ENCODE data around the gene PARD3B. TPM values are rescaled to one million over a fixed set of nuclear protein-coding genes. Genes with fewer than 3 reads are reported as not detected.

PARD3B gene
- total RNA-seq, 1 experiment from 2014 or later: 2.0 TPM

GRCh38 chr2:205535001-205535400 lies 989.7 kb downstream of the PARD3B start:
- H3K79me2 ChIP-seq (ENCODE audit: insufficient read depth, low read length): no peaks in the 10 kb centered on the region
- POLR2A ChIA-PET: no interaction called here
- intact Hi-C loops (cut with micrococcal nuclease): no loop called here
- no peaks in the 10 kb centered on the region for H4K20me1 ChIP-seq (ENCODE audit: insufficient read depth)
- H3K4me2 ChIP-seq (ENCODE audit: low read length): no peak overlapping the region
- no peaks in the 10 kb centered on the region for H3K9me3 ChIP-seq (ENCODE audit: control insufficient read depth in 1 of 2, insufficient read depth in 1 of 2, low read depth in 1 of 2, low read length in 2 of 2)
- H3K27ac ChIP-seq (ENCODE audit: low read depth, low read length): no peak overlapping the region
- no peaks in the 10 kb centered on the region for H3K36me3 ChIP-seq (ENCODE audit: control insufficient read depth in 1 of 2, insufficient read depth in 2 of 2, low read length in 2 of 2)
- no peaks in the 10 kb centered on the region for H3K9me2 ChIP-seq (ENCODE audit: insufficient read depth)
- CTCF ChIA-PET: no interaction called here
- TF ChIP-seq EGR1 (IDR thresholded peaks at IDR 0.05; ENCODE audit: low read depth): no peak
- TF ChIP-seq REST (IDR thresholded peaks at IDR 0.05; ENCODE audit: low read depth): no peak
- no peak for TF ChIP-seq ATF3 (IDR thresholded peaks at IDR 0.05)
- TF ChIP-seq MAX (IDR thresholded peaks at IDR 0.05): no peak
- TF ChIP-seq EZH2phosphoT487 (IDR thresholded peaks at IDR 0.05; ENCODE audit: borderline replicate concordance): no peak
- no peak for DNase-seq (ENCODE audit: low read depth, low spot score)
- no peak overlapping the region for H3K4me3 ChIP-seq (replicated peaks in 1 of 2; ENCODE audit: low read depth in 1 of 2, low read length in 2 of 2)
- H2AFZ ChIP-seq (ENCODE audit: low read depth, low read length, poor library complexity, severe bottlenecking): no peak overlapping the region
- peaks cover 23% of the 10 kb centered on the region for H3K27me3 ChIP-seq (ENCODE audit: insufficient read depth, low read length)
- RAD21 ChIA-PET (ENCODE audit: low non-redundant PET in 1 of 2, low total read pairs in 2 of 2, uncharacterized antibody in 2 of 2, unreplicated experiment in 2 of 2): no interaction called here
- H3K9ac ChIP-seq (ENCODE audit: low read length): no peak overlapping the region
- no peak for ATAC-seq
- no peaks in the 10 kb centered on the region for H3K4me1 ChIP-seq (ENCODE audit: control insufficient read depth in 1 of 2, insufficient read depth in 2 of 2, low read length in 2 of 2)
- no TSS peak for BruUV-seq (replicated peaks)

GRCh38 chr2:205539603-205540002 lies 994.3 kb downstream of the PARD3B start:
- intact Hi-C loops (cut with micrococcal nuclease): no loop called here
- Histone ChIP-seq H3K27me3 (ENCODE audit: insufficient read depth, low read length) (0 out of 2 replicates have a peak, but pooled peaks cover 10% of the 10 kb centered on the region), H2AFZ (ENCODE audit: low read depth, low read length, poor library complexity, severe bottlenecking) (no peak overlapping the region), H3K9me2 (ENCODE audit: insufficient read depth) (no peaks in the 10 kb centered on the region), H3K79me2 (ENCODE audit: insufficient read depth, low read length) (no peaks in the 10 kb centered on the region), H3K27ac (ENCODE audit: low read depth, low read length) (no peak overlapping the region), H3K9ac (ENCODE audit: low read length) (no peak overlapping the region), H3K4me3 (replicated peaks in 1 of 2; ENCODE audit: low read depth in 1 of 2, low read length in 2 of 2) (no peak overlapping the region), H3K36me3 (ENCODE audit: control insufficient read depth in 1 of 2, insufficient read depth in 2 of 2, low read length in 2 of 2) (no peaks in the 10 kb centered on the region), H3K9me3 (ENCODE audit: control insufficient read depth in 1 of 2, insufficient read depth in 1 of 2, low read depth in 1 of 2, low read length in 2 of 2) (no peaks in the 10 kb centered on the region), H3K4me2 (ENCODE audit: low read length) (no peak overlapping the region), H3K4me1 (ENCODE audit: control insufficient read depth in 1 of 2, insufficient read depth in 2 of 2, low read length in 2 of 2) (no peaks in the 10 kb centered on the region), H4K20me1 (ENCODE audit: insufficient read depth) (no peaks in the 10 kb centered on the region)
- no TSS peak for BruUV-seq (replicated peaks)
- ChIA-PET POLR2A (no interaction called here), CTCF (no interaction called here), RAD21 (ENCODE audit: low non-redundant PET in 1 of 2, low total read pairs in 2 of 2, uncharacterized antibody in 2 of 2, unreplicated experiment in 2 of 2) (no interaction called here)
- ATAC-seq (peak; percentile 82), DNase-seq (ENCODE audit: low read depth, low spot score) (peak; percentile 3)
- TF ChIP-seq CTCF (IDR thresholded peaks at IDR 0.05 in 2 of 3, conservative IDR thresholded peaks at IDR 0.05 in 1 of 3; ENCODE audit: borderline replicate concordance in 1 of 3, insufficient read depth in 1 of 3, low read depth in 2 of 3, low read length in 2 of 3): peak in 2 of 3 experiments; percentile 31; a peak in 2 of 6 replicates
- no peak for TF ChIP-seq EZH2 (IDR thresholded peaks at IDR 0.05)
